ENCODE data around the gene TMEM184A.
"Not testable (repeated sequence)": the region's sequence is repeated elsewhere in the genome, so short reads cannot be mapped to it uniquely, and the experiment has no call there.

TMEM184A gene

DNA sequence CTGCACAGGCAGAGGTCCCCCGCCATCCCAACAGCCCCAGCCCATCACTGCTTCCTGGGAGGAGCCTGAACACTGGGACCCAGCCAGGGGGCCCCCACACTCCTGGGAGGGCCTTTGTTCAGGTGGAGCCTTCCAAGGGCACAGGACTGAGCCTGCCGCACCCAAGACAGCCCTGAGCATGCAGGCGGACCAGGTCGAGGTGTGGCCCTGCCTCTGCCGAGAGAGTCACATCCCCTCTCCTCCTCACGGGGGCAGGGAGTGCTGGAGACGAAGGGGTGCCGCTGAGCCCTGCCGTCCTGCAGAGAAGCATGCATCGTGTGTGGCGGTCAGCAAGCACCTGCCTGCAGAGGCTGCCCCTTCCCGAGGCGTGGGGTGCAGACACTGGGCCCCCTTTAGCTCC lies 32.8 kb downstream of the TMEM184A start:
- DNase-seq (ENCODE audit: low read depth): no peak

DNA sequence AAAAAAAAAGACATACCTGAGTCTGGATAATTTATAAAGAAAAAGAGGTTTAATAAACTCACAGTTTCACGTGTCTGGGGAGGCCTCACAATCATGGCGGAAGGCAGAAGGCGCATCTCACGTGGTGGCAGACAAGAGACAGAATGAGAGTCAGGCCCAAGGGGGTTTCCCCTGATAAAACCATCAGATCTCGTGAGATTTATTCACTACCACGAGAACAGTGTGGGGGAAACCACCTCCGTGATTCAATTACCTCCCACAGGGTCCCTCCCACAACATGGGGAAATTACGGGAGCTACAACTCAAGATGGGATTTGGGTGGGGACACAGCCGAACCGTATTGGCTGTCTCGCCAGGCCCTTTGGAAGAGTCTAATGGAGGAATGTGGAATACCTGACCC lies 34.5 kb downstream of the TMEM184A start:
- DNase-seq (ENCODE audit: low read depth): no peak

DNA sequence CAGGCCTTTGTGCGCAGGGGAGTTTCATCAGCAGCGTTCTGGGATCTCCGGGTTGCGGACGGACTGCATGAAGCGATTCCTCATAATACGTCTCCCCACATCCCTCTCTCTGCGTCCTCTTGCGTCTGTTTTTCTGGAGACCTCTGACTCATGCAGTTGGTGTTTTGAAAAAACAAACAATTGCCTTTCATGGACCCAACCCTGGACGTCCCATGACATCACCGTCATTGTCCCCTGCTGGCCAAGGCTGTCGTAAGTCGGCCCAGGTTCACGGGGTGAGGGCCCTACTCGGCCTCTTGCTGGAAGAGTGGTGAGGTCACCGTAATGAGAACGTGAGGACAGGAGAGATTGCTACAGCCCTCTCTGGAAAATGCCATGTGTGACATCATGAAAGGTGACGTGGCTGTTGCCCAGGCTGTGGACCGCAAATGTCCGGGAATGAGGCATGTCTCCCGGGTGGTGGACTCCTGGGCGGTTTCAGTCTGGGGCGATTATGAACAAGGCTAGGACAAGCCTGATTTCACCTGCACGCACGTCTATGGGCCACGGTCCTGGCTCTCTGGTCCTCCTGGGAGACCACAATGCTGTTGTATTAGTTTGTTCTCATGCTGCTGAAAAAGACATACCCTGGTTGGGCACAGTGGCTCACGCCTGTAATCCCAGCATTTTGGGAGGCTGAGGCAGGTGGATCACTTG lies 35.3 kb downstream of the TMEM184A start:
- DNase-seq (ENCODE audit: low read depth): peak; percentile 37

DNA sequence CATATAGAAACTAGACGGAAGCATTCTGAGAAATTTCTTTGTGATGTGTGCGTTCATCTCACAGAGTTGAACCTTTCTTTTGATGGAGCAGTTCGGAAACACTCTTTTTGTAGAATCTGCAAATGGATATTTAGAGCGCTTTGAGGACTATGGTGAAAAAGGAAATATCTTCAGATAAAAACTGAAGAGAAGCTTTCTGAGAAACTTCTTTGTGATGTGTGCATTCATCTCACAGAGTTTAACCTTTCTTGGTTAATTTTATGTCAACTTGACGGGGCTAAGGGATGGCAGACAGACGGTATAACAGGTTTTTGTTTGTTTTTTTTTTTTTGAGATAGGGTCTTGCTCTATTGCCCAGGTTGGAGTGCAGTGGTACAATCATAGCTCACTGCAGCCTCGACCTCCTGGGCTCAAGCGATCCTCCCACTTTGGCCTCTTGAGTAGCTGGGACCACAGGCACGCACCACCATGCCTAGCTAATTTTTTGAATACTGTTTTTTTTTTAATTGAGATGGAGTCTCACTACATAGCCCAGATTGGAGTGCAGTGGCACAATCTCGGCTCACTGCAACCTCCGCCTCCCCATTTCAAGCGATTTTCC lies 36.6 kb downstream of the TMEM184A start:
- not testable (repeated sequence) for DNase-seq (ENCODE audit: low read depth)

DNA sequence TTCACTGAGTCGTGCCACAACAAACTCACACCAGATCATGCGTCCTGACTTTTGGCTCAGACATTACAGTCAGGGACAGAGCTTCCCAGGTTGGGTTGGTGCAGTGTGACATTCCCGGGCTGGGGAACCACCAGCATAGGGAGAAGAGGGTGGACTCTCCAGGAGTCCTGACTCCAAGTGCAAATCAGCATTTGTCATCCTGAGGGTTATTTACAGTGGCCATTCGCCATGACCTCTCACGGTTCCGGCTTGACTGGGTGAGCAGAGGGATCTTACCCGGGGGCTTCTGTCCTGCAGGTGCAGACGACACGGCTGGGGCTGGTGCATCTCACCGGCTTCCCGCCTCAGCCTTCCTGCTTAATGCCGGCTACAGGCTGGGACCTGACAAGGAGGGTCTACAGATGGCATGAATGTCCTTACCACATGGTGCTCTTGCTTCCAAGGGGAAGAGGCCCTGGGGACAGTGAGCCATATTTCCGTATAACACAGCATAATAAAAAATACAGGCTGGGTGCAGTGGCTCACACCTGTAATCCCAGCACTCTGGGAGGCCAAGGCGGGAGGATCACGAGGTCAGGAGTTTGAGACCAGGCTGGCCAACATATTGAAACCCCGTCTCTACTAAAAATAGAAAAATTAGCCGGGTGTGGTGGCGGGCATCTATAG lies 39.3 kb downstream of the TMEM184A start:
- DNase-seq (ENCODE audit: low read depth): no peak

DNA sequence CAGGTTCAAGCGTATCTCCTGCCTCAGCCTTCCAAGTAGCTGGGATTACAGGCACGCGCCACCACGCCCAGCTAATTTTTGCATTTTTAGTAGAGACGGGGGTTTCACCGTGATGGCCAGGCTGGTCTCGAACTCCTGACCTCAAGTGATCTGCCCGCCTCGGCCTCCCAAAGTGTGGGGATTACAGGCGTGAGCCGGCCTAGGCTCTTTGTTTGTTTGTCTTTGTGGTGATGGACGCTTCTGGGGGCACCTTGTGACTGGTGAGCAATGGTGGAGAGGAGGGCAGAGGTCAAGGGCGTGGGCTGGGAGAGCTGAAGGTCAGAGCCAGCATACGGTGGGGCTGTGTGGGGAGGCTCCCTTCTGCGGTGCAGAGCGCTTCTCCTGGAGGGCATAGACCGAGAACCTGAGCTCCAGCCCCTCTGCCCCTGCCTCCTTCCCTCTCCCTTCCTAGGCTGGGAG lies 40.5 kb downstream of the TMEM184A start:
- DNase-seq (ENCODE audit: low read depth): not testable (repeated sequence)

DNA sequence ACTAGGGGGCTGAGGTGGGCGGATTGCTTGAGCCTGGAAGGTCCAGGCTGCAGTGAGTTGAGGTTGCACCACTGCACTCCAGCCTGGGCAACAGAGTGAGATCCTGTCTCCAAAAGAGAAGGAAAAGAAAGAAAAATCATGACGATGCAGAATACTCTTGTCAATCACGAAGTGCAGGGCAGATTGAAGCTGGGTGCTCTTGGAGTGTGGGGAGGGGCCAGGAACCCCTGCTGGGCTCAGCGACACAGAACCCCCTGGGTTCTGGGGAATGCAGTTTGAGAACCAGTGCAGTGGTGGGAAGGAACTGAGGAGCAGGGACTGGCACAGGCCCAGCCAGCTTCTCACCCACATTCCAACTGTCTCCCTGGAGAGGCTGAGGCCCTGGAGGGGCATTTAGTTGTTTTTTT lies 41.0 kb downstream of the TMEM184A start:
- DNase-seq (ENCODE audit: low read depth): no peak

DNA sequence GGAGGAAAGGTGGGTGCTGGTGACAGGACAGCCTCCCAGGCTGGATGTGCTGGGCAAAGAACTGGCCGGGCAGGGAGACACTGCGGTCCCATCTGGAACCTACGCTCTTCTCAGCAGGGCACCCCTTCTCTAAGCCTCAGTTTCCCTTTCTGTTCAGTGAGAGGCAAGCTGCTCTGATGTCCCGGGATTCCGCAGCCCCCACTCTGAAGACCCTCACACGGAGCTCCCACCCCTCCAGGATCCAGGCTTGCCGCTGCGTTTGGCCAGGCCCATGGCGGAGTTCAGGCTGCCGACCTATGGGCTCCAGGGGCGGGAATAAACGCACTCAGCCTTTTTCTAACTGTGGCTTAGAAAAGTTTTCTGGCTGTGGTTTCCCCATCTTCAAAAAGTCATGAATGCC lies 41.6 kb downstream of the TMEM184A start:
- no peak for DNase-seq (ENCODE audit: low read depth)

DNA sequence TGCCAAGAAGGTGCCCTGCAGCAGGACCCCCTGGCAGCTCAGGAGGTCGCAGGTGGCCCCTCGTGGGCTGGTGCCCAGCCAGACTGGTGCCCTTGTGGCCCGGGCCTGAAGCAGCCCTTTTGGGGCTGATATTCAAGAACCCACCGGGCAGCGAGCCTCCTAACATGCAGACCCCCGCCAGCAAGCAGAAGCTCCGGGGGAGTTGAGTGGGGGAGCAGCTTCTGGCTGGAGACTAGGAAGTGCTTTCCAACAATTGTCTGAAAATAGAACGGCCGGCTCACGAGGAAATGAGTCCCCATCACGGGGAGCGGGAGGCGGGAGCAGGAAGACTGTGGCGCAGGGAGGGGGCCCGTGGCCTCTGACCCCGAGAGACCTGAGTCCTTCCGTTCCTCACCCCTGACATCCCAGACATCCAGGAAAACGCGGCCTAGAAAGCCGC lies 42.3 kb downstream of the TMEM184A start:
- DNase-seq (ENCODE audit: low read depth): no peak

DNA sequence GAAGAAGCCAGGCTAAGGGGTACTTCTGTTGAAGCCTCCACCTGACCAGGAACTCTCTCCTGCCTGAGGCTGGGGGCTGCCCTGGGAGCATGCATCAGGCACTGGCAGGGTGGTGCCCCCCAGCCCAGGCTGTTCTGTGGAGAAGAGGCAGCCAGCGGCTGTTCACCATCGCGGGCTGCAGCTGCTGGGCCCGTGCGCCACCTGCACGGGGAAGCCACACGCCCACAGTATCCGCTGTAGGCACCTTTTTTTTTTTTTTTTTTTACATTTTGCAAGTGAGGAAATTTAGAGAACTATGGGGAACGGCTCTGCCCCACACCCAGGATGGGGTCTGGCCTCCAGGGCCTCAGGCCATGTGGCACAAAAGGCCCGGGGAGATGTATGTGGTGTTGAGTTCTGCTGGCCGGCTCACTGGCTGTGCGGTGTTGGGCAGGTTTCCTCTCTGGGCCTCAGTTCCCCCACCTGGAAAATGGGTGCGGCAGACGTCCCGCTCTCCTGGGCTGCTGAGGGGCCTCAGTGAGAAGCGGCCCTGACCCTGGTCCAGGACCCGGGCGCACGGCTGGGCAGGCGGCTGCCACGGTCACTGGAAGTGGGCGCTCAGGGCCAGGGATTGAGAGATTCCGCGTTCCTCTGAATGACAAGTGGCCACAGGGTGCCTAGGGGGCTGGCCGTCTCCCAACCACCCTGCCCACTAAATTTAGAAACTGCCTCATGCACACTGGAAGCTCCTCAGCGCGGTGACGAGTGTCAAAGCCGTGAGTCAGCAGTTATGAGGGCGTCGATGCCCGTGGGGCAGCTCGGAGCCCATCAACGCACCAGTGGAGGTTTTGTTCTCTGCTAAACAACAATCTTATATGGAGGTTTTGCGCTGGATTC lies 43.0 kb downstream of the TMEM184A start:
- DNase-seq (ENCODE audit: low read depth): no peak

DNA sequence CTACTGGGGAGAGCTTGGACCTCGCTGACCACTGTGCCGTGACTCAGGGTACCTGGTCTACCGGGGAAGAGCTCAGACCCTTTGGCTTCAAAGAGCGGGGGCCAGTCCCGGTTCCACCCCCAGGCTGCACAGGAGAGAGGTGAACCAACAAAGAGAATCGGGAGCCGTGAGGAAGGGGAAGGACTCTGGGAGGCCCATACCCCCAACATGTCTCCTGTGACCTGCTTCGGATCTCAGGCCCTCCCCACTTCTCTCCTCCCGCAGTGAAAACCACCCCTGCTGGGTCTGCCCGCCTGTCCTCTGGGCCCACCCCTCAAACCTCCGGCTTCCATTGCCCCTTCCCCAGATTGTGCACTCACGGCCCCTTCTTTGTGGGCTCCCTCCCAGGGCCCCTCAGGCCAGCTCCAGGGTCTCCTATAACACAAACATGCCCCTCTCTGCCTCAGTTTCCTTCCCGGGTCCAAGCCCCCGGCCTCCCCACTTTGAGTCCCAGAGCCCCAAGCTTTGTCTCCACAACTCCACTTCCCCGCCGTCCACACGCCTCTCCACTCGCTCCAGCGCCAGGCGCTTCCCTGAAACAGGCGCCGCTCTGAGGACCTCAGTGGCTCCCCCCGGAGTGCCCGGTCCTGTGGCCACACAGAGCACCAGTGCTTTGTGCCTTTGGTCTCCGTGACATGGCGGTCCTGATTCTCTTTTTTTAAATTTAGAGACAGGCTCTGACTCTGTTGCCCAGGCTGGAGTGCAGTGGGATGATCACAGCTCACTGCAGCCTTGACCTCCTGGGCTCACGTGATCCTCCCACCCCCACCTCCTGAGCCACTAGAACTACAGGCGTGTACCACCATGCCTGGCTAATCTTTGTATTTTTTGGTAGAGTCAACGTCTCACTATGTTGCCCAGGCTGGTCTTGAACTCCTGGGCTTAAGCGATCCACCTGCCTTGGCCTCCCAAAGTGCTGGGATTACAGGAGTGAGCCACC lies 44.3 kb downstream of the TMEM184A start:
- no peak for DNase-seq (ENCODE audit: low read depth)

DNA sequence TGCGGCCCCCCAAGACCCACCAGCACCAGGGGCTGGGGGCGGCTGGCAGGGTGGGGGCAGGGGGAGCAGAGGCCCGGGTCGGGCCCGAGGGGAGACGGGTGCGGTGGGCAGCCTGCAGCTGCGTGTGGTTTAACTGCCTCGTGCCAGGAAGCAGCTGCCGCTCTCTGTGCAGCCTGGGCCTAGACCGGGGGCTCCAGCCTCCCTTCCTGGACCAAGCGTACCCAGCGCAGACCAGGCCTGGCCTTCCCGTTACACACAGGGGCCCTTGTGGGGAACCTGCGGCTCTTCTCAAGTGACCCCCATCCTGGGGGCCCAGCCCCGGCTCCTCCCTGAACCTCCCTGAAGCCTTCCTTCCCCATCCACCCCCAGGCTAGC lies 45.2 kb downstream of the TMEM184A start:
- DNase-seq (ENCODE audit: low read depth): no peak

DNA sequence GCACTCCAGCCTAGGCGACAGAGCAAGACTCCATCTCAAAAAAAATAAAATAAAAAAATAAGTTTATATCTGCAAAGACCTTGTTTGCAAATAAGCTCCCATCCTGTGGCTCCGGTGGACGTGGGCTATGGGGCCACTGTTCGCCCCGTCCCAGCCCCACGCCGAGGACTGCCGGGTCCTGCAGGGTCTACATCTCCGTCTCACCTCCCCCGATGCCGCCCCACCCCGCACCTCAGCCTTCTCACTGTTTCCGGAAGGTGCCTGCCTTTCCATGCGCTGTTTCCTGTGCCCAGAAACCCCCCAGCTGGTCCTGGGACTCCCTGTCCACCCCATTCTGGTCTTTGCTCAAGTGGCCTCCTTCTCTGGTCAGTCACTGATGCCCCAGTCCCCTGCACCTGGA lies 46.8 kb downstream of the TMEM184A start:
- no peak for DNase-seq (ENCODE audit: low read depth)

DNA sequence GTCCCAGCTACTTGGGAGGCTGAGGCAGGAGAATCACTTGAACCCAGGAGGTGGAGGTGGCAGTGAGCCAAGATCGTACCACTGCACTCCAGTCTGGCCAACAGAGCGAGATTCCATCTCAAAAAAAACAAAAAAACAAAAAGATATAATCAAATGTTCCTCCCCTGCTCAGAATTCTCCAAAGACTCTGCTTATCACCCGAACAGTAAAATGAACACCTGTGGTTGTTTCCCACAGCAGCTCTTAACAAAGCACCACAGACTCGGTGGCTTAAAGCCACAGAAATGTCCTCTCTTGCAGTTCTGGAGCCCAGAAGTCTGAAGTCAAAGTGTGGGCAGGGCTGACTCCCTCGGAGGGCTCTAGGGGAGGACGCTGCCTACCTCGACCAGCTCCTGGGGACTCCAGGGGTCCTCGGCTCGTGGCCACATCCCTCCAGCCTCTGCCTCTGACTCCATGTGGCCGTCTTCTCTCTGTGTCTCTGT lies 47.7 kb downstream of the TMEM184A start:
- DNase-seq (ENCODE audit: low read depth): no peak

DNA sequence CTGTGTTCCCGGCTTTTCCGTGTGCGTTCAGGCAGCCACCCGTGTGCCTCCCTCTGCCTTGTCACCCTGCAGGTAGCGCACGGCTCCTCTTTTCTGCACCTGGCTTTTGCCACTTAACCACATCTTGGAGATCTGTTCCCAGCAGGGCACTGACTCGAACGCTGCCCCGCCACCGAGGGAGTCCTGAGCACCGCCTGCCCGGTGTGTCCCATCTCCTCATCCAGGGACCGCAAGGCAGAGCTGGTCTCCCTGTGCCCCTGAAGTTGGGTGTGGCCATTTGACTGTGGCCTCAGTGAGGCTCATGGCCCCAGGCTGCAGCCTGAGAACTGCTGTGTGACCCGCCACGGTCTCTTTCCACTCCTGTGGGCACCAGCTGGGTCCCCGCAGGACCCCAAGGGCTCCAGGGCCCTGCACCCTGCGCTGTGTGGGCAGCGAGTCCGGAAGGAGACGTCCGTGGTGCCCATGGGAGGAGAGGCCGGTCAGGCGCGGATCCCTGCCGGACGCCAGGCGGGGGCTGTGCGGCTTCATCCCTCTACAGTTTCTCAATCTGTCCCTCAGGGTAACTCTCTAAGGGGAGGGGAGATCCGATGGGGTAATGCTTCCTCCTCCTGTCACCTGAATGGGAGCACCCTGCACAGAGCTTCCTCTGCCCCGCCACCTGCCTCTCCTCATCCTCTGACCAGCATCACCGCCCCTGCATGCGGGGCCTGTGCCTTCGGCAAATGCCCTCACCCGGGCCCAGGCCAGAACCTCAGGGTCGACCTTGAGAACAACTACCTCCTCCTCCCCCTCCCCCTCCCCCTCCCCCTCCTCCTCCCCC lies 50.1 kb downstream of the TMEM184A start:
- no peak for DNase-seq (ENCODE audit: low read depth)

DNA sequence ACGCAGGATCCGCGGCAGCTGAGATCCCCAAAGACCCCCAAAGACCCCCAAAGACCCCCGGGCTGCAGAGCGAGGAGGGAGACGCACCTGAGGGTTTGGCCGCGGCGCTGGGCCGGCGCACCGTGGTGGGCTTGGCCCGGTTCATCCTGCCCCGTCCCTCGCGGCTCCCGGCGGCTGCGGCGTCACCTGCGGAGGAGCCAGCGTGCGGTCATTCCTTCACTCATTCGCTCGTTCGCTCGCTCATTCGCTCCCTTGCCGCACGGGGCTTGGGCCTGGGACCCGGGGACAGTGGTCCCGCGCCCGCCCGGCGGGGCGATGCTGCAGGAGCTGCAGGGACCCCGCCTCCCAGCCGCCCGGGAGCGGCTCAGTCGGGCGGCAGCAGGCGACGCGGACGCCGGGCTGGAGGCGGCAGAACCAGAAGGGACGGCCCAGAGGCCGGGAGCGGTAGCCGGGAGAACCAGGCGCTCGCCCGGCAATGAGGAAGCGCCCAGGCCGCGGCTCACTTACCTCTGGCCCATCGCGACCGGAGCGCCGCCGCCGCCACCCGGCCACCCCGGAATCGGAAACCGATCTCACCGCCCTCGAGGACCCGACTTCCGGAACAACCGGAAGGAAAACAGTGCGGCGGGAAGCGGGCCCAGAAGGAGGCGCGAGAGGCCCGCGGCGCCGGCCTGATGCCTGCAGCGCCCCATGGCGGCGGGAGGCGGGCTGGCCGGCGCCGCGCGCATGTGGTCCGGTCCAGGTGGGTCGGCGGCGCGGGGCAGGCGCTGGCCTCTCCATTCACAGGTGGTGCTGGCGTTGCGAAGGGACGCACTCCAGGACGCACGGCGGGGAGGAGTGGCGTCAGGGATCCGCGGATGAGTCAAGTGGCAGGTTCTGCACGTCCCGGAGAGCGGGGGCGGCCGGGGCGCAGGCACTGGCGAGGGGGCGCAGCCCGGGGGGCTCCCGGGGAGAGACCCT lies 51.9 kb downstream of the TMEM184A start, which contains the start of gene INTS1:
Gene INTS1 (minus strand): TSS at position 574 of the 960 bp plus-strand sequence. CDS start 429 bp downstream, at position 145.
- peak; percentile 68 for DNase-seq (ENCODE audit: low read depth)

DNA sequence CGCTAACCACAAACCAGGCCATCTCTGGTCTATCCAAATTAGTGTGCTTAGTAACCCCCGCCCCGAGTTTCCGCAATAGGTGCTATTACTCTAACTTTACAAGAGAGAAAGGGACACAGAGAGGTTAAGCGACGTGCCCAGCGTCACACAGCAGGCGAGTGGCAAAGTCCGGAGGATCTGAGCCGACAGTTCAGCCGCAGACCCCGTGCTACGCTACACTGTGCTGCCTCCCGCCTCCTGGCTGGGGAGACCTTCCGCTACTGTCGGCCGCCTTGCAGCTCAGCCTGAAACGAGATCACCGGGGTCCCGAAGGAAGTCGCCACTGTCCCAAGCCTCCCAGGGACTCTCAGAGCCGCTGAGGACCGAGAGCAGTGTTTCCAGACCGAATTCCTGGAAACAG lies 52.6 kb downstream of the TMEM184A start:
- no peak for DNase-seq (ENCODE audit: low read depth)

DNA sequence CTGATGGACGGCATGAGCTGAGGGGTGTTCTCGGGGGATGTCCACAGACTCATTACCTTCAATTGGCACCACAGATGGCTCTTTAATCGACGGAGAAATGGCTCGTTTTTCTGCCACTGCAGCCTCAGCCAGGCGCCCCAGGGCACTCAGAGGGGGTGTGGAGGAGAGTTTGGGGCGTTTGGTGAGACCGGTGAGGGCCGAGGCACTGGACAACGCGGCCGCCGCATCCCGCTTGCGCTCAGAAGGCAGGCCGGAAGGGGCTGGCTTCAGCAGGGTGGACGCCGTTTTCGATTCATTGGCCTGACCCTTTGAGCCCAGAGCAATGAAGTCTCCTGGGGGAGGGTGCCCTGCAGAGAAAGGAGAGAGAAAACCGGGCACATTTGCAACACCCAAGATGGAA lies 53.2 kb downstream of the TMEM184A start:
- DNase-seq (ENCODE audit: low read depth): no peak
